ENCODE measurements around the gene PMF1.
A peak's percentile ranks its signal among the peaks of the same experiment; 100 is the strongest.
"Not testable (repeated sequence)": the region's sequence is repeated elsewhere in the genome, so short reads cannot be mapped to it uniquely, and the experiment has no call there.

Gene PMF1

DNA sequence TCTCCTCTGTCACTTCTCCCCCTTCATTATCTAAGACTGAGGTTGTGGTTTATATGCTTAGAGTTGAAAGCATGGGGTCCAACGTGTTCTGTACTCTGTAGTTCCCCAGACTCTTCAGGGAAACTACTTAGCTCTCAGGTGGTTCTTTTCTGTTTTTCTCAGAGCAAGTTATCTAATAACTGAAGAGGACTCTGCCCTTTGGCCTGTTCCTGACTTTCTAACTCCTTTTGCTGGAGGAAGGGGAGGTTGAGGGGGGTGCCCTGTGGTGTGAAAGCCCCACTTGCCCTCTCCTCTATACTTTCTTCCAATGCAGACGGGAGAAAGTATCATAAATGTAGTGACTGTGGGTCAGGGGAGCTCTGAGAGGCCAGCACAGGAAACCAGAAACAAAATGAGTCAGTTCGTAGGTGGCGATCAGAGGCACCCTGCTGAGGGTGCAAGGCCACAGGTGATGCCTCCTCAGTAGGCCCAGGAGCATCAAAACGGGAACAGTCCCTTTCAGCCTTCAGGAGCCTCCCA lies 13.9 kb upstream of the PMF1 start:
- DNase-seq, result peak in 1 of 2 experiments; percentile 61

DNA sequence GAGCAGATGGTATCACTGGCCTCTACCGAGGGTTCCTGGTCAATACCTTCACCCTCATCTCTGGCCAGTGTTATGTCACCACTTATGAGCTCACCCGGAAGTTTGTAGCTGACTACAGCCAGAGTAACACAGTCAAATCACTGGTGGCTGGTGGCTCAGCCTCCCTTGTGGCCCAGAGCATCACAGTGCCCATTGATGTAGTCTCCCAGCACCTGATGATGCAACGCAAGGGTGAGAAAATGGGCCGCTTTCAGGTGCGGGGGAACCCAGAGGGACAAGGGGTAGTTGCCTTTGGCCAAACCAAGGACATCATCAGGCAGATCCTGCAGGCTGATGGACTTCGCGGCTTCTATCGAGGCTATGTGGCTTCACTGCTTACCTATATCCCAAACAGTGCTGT lies 12.8 kb upstream of the PMF1 start:
- DNase-seq, result no peak

DNA sequence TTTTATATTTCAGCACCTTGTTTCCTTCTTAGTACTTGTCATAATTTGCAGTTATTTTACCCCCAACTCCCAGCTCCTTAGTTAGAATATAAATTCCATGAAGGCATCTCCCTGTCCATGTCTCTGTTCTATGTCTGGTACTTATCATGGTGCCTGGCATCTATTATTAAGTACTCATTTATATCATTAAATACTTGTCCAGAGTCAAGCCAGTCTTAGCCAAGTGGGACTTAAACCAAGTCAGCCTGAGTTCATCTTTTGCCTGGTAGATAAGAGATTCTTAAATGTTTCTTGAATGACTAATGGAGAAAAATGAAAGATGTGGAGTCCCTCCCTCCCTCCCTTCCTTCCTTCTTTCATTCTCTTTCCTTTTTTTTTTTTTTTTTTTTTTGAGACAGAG lies 9.5 kb upstream of the PMF1 start:
- no peak for DNase-seq

DNA sequence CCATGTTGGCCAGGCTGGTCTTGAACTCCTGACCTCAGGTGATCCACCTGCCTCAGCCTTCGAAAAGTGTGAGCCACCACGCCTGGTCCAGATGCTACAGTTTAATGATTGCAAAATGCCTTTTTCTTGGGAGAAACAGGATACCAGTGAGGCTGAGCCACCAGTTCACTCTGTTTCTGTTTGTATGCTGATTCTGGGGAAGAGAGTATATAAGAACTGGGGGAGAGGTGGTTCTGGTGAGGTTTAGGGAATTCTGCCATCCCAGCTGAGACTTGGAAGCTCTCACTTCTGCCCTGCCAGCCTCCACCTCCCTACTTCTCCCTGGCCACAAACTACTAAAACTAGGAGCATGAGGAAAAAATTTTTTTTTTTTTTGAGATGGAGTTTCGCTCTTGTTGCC lies 8.1 kb upstream of the PMF1 start:
- DNase-seq, result no peak

DNA sequence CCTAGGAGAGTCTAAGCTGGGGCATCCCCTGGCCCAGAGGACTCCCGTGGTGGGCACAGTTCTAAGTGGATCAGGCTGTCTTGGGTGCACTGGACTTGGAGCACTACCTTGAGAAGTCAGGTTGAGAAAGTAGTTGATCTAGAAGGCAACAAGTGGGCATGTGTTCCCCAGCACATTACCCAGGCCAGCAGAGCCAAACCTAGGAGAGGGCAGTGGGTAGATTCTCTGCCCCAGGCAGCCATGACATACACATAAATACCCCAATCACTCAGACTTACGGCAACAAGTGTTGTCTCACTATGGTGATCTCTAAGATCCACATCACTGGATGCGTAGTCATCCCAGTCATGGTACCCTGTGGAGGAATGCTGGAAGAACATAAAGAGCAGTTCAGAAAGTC lies 1.6 kb upstream of the PMF1 start:
- no peak for DNase-seq

DNA sequence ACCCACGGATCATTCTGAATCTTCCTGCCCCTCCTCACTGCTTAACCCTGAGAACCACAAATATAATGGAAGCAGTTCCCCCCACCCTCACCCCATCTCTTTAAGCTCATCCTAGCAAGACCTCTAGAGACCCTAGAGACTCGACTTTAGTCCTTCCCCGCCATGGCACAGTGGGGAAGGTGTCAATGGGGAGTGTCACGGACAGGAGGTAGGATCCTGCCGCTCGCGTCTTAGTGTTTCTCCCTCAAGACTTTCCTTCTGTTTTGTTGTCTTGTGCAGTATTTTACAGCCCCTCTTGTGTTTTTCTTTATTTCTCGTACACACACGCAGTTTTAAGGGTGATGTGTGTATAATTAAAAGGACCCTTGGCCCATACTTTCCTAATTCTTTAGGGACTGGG lies 677 bp upstream of the PMF1 start:
- DNase-seq, result no peak

DNA sequence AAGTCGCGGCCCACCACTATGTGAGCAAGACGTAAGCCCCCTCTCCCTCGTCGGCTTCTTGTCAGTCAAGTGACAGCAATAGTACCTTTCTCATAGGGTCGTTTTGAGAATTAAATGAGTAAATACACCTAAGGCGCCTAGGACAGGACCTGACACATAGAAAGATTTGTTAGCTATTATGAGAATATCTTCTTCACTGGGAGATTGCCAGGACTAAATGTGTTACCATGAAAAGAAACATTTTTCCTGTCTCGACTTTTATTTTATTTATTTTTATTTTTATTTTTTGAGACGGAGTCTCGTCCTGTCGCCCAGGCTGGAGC lies 798 bp downstream of the PMF1 start:
- no peak for DNase-seq

DNA sequence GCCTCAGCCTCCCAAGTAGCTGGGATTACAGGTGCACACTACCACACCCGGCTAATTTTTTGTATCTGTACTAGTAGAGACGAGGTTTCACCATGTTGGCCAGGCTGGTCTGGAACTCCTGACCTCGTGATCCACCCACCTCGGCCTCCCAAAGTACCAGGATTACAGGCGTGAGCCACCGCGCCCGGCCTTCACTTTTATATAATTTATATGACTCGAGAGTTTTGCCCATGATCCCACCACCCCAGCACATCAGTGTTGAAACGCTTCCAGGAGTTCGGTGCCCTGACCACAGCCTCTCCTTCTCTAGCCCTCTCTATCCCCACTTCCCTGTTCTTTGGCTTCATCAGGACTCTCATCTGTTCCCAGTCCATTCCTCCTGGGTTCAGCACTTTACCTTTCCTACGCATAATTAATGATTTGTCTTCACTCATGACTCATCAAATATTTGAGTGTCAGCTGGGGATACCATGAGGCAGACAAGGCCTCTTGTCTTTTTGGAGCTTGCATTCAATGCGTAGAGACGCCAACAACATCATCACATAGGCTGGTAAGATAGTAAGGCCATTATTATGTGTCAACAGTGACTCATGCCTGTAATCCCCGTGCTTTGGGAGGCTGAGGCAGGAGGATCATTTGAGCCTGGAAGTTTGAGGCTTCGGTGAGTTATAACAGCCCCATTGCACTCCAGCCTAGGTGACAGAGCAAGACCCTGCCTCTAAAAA lies 1.4 kb downstream of the PMF1 start:
- DNase-seq, result peak; percentile 68 to 70

DNA sequence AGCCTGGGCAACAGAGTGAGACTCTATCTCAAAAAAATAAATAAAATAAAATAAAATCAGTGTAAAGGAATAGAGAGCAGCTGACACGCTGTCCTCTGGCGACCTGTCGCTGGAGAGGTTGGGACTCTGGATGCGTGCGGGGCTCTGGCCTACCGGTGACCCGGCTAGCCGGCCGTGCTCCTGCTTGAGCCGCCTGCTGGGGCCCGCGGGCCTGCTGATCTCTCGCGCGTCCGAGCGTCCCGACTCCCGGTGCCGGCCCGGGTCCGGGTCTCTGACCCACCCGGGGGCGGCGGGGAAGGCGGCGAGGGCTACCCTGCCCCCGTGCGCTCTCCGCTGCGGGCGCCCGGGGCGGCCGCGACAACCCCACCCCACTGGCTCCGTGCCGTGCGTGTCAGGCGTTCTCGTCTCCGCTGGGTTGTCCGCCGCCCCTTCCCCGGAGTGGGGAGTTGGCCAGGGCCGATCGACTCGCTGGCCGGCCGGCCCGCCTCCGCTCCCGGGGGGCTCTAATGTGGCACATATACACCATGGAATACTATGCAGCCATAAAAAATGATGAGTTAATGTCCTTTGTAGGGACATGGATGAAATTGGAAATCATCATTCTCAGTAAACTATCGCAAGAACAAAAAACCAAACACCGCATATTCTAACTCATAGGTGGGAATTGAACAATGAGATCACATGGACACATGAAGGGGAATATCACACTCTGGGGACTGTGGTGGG lies 3.7 kb downstream of the PMF1 start:
- not testable (repeated sequence) for DNase-seq

DNA sequence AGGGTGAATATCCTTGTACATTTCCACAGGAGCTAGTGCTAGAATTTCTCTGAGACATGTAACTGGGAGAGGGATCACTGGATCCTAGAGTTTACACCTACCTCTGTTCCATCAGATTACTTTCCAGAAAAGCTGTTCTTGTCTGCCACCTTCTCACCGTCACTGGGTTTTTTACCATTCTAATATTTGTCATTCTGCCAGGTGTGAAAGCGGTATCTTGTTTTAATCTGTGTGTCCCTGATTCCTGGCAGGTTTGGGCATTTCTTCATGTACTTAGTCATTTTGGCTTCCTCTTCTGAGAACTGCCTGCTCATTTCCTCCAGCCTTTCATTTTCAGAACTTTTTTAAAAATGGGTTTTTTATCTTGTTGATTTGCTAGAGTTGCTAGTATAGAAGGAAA lies 5.1 kb downstream of the PMF1 start:
- DNase-seq, result no peak

DNA sequence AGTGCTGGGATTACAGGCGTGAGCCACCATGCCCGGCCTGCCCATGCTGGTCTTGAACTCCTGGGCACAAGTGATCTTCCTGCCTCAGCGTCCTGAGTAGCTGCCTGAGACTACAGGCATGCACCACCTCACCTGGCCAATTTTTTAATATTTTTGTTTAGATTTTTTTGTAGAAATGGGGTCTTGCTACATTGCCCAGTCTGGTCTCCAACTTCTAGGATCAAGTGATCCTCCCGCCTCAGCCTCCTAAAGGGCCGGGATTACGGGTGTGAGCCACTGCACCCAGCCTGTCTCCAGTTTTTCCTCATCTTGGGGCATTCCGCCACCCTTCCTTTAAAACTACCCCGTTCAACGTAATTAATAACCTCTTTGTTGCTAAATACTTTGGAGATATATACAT lies 7.4 kb downstream of the PMF1 start:
- no peak for DNase-seq

DNA sequence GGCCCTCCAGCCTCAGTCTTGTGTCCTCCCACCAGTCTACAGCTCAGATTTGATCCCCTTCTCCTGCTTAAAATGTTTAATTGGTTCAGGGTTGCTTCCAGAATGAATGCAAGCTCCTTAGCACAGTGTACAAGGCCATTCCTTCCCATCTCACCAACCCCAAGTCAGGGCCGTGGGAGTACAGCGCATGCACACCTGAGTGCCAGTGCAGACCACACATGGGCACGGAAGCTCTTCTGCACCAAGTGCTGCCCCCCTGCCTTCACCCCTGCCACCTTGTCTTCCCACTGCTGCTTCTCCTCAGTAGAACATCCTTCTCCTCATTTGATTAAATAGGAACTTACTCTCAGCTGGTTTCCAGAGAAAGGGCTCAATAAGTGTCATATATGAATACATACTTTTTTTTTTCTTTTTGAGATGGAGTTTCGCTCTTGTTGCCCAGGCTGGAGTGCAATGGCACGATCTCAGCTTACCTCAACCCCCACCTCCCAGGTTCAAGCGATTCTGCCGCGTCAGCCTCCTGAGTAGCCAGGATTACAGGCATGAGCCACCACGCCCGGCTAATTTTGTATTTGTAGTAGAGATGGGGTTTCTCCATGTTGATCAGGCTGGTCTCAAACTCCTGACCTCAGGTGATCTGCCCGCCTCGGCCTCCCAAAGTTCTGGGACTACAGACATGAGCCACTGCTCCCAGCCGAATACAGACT lies 9.3 kb downstream of the PMF1 start:
- peak in 1 of 2 experiments; percentile 57 for DNase-seq

DNA sequence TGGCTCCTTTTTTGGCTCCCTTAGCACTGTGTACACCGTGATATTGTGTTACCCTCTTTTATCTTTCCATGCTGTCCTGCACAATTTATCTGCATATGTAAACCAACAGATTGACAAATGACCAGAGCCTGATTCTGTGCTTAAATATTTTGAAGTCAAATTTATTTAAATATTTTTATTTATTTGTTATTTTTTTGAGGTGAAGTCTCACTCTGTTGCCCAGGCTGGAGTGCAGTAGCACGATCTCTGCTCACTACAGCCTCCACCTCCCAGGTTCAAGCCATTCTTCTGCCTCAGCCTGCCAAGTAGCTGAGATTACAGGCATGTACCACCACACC lies 12.8 kb downstream of the PMF1 start:
- no peak for DNase-seq

DNA sequence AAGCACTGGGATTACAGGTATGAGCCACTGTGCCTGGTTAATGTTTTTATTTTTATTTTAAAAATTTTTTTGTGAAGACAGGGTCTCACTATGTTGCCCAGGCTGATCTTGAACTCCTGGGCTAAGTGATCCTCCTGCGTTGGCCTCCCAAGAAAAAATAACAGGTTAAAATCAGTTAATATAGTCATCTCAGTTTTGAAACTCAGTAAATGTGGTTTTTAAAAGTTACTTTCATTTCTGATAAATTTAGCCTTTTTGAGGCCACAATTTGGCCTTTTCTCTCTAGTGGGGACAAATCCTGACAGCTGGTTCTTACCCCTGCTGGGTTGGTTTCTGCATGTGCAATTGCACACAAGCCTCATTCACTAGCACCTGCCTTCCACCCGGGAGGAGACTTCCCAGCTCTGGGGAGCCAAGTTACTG lies 13.3 kb downstream of the PMF1 start:
- DNase-seq, result peak in 1 of 2 experiments; percentile 53

DNA sequence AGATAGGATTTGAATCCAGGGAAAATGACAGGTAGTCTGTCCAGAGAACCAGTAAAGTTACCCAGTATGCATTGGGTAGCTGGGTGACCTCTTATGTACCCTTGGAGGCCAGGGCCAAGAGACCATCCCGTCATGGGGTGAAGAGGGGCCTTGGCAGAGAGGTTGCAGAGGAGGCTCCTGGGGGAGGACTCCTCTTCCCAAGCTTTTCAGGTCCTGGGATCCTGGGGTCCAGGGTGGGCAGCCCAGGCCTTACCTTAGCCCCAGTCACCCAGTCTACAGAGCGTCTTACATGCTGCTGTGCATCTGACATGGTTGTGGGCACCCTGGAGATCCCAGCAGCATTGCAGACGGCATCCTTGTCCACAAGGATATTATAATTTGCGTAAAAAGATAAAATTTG lies 14.0 kb downstream of the PMF1 start:
- DNase-seq, result no peak

DNA sequence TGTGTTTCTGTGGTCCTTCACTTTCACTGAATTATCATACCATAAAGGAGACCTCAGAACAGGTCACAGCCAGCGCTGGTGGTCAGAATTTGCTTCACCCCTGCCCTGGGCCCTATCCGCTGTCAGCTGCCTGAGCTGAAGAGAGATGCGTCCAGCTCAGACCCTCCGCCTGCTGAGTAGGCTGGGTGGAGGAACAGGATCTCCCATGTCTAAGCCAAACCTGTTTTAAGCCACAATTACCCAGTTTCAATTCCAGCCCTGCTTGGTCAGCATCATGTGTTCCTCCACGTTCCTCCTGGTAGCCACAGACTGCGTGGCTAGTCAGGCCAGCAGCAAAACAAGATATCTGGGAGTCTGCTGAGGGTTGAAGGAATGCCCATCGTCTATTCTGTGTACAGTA lies 15.7 kb downstream of the PMF1 start:
- no peak for DNase-seq

DNA sequence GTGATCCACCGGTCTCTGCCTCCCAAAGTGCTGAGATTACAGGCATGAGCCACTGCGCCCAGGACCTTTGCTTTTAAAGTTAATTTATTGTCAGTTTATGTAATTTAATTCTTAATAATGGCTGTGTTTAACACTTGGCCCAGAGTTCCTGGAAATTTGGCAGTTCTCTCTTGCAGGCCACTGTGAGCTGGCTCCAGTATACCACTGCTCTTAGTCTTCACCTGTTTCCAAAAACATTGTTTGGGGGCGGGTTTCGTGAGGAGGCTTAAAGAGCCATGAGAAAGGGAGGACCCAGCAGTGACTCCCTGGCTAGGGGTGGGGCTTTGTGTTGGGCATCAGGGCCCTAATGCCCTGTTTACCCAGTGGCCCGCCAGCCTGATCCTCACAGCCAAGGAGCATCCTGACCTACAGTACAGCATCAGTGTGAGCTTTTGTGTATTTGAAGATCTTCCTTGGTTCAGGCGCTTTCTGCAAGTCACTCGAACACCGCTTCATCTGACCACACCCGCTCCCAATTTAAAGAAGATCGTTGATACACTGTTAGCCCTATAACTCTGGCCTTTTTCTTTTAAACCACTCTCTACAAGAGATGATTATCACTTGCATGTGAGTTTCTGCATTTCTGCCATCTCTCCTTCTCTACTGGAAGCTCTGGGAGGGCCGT lies 17.1 kb downstream of the PMF1 start:
- no peak for DNase-seq

DNA sequence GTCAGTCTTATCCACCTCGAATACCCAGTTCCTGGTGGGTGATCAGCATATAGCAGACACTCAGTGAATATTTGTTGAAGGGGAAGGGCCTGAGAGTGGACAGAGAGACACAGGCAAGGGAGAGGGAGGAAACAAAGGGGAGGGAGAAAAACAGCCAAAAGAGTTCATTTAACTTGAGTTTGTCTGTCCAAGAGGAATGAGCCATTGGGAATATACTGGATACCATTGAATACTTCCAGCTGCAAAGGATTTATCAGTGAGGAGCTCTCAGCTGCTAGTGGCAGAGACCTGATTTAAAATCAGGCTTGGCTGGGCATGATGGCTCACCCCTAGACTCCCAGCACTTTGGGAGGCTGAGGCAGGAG lies 17.6 kb downstream of the PMF1 start:
- DNase-seq, result no peak

DNA sequence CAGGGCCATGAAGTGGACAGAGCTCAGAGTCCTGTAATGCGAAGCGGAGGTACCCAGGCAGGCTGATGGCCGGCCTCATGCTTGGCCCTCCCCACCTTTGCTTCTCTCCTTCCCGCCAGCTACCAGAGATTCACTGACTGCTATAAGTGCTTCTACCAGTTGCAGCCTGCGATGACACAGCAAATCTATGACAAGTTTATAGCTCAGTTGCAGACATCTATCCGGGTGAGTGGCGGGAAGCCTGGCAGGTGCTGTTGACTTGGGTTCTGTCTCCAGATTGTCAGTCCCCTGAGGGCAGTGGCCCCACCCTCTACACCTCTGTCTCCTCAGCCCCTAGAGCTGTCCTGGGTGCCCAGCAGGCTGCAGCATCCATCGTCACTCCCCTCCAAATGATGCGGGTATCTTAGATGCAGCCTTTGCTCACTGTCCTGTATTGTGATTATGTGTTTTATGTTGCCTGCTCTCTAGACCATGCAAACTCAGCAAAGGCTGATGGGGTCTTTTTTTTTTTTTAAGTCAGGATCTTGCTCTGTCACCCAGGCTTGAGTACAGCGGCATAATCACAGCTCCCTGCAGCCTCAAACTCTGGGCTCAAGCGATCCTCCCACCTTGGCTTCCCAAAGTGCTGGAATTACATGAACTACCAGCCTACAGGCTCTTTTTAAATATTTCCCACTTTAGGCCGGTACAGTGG lies 19.5 kb downstream of the PMF1 start:
- DNase-seq, result no peak

DNA sequence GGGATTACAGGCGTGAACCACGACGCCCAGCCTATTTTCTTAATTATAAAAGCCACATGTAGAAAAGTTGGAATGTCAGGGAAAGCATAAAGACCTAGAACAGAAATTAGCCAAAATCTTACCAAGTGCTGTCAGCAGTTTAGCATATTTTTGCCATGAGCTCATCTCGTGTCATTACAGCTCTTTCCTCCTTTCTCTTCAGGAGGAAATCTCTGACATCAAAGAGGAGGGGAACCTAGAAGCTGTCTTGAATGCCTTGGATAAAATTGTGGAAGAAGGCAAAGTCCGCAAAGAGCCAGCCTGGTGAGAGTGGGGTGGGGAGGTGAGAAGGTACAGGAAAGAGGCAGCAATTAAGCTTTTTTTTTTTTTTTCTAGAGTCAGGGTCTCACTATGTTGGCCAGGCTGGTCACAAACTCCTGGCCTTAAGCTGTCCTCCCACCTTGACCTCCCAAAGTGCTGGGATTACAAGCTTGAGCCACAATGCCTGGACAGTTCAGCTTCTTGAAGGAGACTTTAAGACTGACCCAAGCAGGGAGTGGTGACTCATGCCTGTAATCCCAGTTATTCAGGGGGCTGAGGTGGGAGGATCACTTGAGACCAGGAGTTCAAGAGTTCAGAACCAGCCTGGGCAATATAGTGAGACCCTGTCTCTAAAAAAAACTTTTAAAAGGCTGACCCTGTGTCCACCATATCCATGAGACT lies 20.8 kb downstream of the PMF1 start:
- no peak for DNase-seq

DNA sequence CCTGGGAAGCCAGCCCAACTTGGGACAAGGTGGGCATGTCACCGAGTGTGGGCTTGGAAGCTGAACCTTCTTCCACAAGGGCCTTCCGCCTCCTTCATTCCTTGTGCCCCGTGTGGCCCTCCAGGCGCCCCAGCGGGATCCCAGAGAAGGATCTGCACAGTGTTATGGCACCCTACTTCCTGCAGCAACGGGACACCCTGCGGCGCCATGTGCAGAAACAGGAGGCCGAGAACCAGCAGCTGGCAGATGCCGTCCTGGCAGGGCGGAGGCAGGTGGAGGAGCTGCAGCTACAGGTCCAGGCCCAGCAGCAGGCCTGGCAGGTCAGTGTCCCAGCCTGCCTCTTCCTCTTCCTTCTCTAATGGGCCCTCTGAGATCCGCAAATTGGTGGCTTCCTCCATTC lies 23.4 kb downstream of the PMF1 start:
- no peak for DNase-seq

DNA sequence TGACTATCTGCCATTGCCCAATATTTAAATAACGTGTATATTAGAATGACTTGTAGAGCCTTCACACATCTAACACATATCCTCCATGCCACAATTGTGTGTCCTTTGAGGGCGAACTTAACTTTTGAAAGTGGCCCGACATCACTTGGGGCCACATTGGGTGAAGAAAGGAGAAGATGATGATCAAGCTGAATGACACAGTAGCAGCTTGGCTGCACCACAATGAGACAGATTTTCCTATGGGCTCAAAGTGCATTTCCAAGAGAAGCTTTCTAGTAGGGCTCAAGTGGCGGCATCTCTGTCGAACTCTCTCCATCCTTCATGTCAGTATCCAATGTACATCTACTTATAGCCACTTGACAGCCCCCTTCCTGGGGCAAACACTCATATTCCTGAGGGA lies 25.4 kb downstream of the PMF1 start:
- DNase-seq, result no peak

Data from activated T-cell treated with anti-CD3 and anti-CD28 coated beads, Interleukin-2, amount 50 U/mL, for 48 hours (primary cell).